ENCODE data around the gene PLSCR3. TPM values are rescaled to one million over a fixed set of nuclear protein-coding genes. Genes with fewer than 3 reads are reported as not detected.

The PLSCR3 gene
- total RNA-seq, 1 donor from 2014 or later = 13.5 TPM

DNA sequence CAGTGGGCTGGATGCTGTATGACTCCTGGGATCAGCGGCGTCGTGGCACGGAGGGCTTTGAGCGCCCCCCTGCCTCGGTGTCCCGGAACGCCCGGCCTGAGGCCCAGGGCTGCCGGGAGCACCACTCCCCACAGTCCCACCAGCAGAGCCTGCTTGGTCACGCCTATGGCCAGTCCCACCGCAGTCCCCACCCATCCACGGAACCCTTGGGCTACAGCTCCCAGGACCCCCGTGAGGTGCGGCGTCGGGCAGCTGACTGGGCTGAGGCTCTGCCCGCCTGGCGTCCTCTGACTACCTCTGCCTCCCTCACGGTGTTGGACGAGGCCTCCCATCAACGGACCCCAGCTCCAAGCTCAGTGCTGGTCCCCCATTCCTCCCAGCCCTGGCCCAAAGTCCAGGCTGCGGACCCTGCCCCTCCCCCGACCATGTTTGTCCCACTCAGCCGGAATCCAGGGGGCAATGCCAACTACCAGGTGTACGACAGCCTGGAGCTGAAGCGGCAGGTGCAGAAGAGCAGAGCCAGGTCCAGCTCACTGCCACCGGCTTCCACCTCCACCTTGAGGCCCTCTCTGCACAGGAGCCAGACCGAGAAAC, 32.7 kb upstream of the PLSCR3 start:
- no peak for DNase-seq (ENCODE audit: low read depth in 2 of 2)

- no peak for DNase-seq (ENCODE audit: low read depth in 2 of 2)
These were observed 32.0 kb upstream of the PLSCR3 start for GRCh38 chr17:7426203-7426863.

- DNase-seq (ENCODE audit: low read depth in 2 of 2) = no peak
These were observed 31.4 kb upstream of the PLSCR3 start for GRCh38 chr17:7425756-7426155.

DNA sequence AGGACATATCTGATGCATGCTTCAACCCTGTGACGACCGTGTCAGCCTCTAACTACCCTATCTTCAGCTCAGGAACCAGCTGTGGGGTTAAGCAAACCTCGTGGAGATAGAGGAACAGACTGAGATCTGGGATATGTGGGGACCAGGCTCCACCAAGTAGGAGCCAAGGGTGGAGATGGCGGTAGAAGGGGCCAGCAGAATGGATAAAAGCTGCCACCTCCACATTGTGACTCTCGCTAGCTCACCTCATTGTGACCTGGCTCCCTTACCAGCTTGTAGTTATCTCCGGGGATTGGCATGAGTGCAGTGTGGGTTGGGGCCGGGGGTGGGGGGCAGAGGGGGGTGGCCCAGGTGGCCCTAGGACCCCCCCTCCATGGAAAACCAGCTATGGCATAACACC, 31.0 kb upstream of the PLSCR3 start, which contains the start of gene SPEM2:
SPEM2 (plus strand) TSS at position 301 of the 400 bp plus-strand sequence; CDS start at position 374, 73 bp downstream.
- DNase-seq (ENCODE audit: low read depth in 2 of 2) = no peak

DNA sequence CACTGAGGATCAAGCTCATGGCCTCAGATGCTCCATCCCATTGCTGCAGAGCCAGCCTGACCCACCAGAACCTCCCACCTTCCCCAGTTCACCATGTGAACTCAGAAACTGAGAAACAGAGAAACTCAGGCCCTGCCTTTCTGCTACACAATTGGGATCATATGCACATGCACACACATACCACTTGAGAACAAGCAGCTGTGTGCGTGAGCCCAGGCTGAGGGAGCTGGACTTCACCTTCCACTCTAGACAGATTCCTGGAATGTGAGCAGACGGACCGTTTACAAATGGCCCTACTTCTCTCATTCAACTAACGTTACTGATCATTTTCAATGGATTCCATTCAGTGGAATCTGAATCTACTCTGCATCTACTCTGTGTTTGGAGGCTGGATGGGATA, 29.4 kb upstream of the PLSCR3 start:
- no peak for DNase-seq (ENCODE audit: low read depth in 2 of 2)

GRCh38 chr17:7421186-7421585, 26.9 kb upstream of the PLSCR3 start:
- DNase-seq (ENCODE audit: low read depth in 2 of 2) = no peak

- no peak for DNase-seq (ENCODE audit: low read depth in 2 of 2)
These were observed 25.7 kb upstream of the PLSCR3 start, which contains the start of gene SPEM1 for GRCh38 chr17:7419819-7420610. Gene SPEM1, plus strand, starts transcription at chr17:7420324. Its CDS starts 61 bp downstream, at chr17:7420385.

- DNase-seq (ENCODE audit: low read depth in 2 of 2) = no peak
These were observed 24.3 kb upstream of the PLSCR3 start for GRCh38 chr17:7418472-7419152.

GRCh38 chr17:7417056-7417655, 22.8 kb upstream of the PLSCR3 start:
- no peak for DNase-seq (ENCODE audit: low read depth in 2 of 2)

GRCh38 chr17:7416323-7416722, 22.0 kb upstream of the PLSCR3 start:
- DNase-seq (ENCODE audit: low read depth in 2 of 2) = no peak

DNA sequence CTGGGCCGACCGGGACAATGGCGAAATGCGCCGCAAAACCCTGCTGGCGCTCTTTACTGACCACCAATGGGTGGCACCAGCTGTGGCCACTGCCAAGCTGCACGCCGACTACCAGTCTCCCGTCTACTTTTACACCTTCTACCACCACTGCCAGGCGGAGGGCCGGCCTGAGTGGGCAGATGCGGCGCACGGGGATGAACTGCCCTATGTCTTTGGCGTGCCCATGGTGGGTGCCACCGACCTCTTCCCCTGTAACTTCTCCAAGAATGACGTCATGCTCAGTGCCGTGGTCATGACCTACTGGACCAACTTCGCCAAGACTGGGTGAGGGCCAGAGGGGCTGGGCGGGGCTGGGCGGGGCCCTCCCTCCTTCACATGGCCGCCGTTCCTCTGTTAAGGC, 21.5 kb upstream of the PLSCR3 start:
- no peak for DNase-seq (ENCODE audit: low read depth in 2 of 2)

- no peak for DNase-seq (ENCODE audit: low read depth in 2 of 2)
These were observed 20.5 kb upstream of the PLSCR3 start for GRCh38 chr17:7414837-7415236.

- DNase-seq (ENCODE audit: low read depth in 2 of 2) = no peak
These were observed 19.1 kb upstream of the PLSCR3 start for GRCh38 chr17:7413346-7413985.

GRCh38 chr17:7411427-7411750, 17.1 kb upstream of the PLSCR3 start:
- no peak for DNase-seq (ENCODE audit: low read depth in 2 of 2)

DNA sequence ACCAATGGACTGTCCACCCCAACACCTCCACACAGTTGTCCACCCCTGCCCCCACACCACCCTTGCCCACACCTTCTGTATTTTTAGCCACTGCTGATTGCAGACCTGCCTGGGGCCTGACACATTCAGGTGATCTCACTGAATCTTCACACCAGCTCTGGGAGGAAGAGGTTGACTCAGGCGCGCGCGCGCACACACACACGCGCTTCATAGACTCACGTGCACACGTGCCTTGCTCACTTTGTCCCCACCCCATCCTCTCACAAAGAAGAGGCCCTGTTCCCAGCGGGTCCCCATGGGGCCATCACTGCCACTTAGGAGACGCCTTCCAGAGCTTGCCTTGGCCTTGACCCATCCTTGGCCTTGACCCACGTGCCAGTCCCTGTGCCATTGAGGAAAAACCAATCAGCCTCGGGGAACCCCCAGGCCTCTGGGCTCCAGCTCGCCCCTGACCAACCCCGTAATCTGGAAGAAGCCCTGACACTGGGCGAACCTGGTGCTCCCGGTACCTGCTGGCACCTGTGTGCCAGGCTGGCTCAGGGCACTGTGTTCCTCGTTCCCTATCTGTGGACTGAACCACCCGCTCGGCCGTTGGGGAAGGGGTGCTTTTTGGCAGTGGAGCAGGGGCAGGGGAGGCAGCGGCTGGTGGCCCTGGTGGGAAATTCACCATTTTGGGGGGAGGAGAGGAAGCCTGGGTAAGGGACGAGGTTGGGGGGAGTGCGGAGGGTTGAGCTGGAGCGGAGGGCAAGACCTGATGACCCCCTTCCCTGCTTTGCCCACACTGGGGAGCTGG, 16.5 kb upstream of the PLSCR3 start:
- no peak for DNase-seq (ENCODE audit: low read depth in 2 of 2)

DNA sequence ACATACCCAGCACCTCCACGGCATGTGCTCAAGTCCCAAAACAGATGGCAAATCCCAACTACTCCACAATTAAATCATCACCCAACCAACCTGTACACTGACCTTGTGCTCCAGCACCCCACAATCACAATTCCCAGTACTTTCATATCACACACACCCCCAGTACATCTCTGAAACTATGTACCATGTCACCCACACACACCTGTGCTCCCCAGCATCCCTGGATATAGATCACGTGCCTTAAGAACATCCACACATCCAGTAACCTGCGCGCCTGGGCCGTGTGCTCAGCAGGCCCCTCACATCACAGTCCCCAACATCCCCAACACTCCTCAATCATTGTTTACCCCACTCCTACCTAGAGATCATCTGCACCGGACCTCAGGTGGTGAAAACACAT, 15.4 kb upstream of the PLSCR3 start:
- no peak for DNase-seq (ENCODE audit: low read depth in 2 of 2)

DNA sequence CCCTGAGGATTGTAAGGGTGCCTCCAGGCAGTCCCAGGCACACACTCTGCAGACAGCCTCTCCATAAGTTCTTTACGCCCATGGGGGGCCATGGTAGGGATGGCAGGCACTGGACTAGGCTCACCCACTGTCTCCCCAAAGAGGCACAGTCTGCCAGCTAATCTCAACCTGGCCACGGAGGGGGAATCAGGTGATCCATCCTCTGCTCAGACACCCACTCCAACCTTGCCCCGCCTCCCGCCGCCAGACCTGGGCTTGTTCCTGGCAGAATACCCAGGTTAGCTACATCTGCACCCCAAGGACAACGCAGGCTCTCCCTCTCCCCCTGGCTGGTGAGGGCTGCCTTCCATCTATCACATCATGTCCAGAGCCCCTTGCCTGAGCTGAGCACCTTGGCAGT, 14.5 kb upstream of the PLSCR3 start:
- DNase-seq (ENCODE audit: low read depth in 2 of 2) = no peak

- DNase-seq (ENCODE audit: low read depth in 2 of 2) = no peak
These were observed 14.0 kb upstream of the PLSCR3 start for GRCh38 chr17:7408252-7408727.

- no peak for DNase-seq (ENCODE audit: low read depth in 2 of 2)
These were observed 13.3 kb upstream of the PLSCR3 start, which contains the start of gene NLGN2 for GRCh38 chr17:7407485-7408251. Gene NLGN2, plus strand, starts transcription at chr17:7407845. Its CDS starts 411 bp downstream, at chr17:7408256.

Data from dermis microvascular lymphatic vessel endothelial cell (primary cell).